ENCODE data around the gene TMCC2. TPM values are rescaled to one million over a fixed set of nuclear protein-coding genes. Genes with fewer than 3 reads are reported as not detected.
A peak's percentile ranks its signal among the peaks of the same experiment; 100 is the strongest.

The TMCC2 gene
- polyA plus RNA-seq, 1 experiment: 3.4 TPM

DNA sequence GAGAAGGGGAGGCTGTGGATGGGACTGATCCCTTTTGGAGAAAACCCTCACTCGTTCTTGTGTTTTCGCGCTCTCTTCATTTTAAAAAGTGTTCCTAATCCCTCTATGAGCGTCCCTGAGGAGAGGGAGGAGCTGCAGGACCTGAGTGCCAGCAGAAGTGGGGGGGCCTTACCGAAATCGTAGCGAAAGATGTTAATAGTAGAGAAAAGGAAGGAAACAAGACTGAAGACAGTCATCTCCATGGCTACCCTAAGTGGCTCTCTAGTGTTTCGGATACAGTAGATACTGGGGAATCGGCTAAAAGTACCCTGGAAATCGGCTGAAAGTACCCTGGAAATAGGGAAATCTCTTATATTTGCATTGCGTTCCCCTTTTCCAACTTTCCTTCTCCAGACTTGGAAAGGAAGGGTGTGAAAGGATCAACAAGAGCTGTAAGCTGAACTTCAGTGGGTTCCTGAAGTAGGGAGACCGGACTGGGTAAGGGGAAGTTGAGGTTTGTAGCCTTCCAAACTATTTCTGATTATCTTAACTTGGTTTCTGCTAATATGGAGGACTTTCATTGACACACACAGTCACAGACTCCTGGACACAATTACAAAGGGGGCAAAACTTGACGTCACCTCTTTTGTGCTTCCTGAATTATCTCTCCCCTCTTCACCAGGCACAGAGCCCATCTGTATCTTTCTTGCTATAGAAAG, 15.8 kb upstream of the TMCC2 start:
- TF ChIP-seq, protein P1, sequence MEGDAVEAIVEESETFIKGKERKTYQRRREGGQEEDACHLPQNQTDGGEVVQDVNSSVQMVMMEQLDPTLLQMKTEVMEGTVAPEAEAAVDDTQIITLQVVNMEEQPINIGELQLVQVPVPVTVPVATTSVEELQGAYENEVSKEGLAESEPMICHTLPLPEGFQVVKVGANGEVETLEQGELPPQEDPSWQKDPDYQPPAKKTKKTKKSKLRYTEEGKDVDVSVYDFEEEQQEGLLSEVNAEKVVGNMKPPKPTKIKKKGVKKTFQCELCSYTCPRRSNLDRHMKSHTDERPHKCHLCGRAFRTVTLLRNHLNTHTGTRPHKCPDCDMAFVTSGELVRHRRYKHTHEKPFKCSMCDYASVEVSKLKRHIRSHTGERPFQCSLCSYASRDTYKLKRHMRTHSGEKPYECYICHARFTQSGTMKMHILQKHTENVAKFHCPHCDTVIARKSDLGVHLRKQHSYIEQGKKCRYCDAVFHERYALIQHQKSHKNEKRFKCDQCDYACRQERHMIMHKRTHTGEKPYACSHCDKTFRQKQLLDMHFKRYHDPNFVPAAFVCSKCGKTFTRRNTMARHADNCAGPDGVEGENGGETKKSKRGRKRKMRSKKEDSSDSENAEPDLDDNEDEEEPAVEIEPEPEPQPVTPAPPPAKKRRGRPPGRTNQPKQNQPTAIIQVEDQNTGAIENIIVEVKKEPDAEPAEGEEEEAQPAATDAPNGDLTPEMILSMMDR (IDR thresholded peaks at IDR 0.05; ENCODE audit: insufficient read depth, low read depth, low read length): no peak
- H3K36me3 ChIP-seq (ENCODE audit: control insufficient read depth, insufficient read depth, low read length): no peaks in the 10 kb centered on the region
- no peak for DNase-seq (ENCODE audit: low read depth)
- CTCF ChIA-PET: interaction anchor here (0.6 to 1.3 kb wide), 2 partner anchors 53 to 73 kb away, joined by 3 to 4 read pairs; no protein-coding TSS in a partner anchor
- POLR2A ChIA-PET: no interaction called here
- H3K27me3 ChIP-seq (ENCODE audit: control insufficient read depth, insufficient read depth, low read length): no peaks in the 10 kb centered on the region
- H3K4me3 ChIP-seq (ENCODE audit: low read depth, low read length): peak overlapping the region; percentile 95

DNA sequence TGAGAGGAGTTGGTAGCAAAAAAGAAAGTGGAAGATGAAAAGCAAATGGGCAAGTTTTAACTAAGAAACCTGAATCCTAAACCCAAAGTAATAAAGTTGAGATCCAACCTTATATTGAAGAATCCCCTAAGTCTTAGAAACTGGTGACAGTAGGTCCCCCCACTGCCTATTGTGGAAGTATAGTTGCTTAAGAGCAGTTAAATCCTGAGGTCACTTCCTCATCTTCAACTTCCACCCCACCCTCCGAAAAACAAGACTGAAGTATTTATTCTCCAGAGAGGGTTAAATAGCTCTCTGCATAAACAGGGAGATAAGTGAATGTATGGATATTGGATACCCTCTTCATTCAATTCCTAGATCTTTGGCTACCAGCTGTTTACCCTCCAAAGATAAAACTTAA, 13.0 kb upstream of the TMCC2 start:
- POLR2A ChIA-PET: no interaction called here
- Histone ChIP-seq H3K36me3 (ENCODE audit: control insufficient read depth, insufficient read depth, low read length) (no peaks in the 10 kb centered on the region), H3K4me3 (ENCODE audit: low read depth, low read length) (no peak overlapping the region), H3K27me3 (ENCODE audit: control insufficient read depth, insufficient read depth, low read length) (no peaks in the 10 kb centered on the region; the same call in 1 of the 2 replicates)
- DNase-seq (ENCODE audit: low read depth): no peak
- CTCF ChIA-PET: no interaction called here
- TF ChIP-seq, protein P1 (IDR thresholded peaks at IDR 0.05; ENCODE audit: insufficient read depth, low read depth, low read length): no peak

DNA sequence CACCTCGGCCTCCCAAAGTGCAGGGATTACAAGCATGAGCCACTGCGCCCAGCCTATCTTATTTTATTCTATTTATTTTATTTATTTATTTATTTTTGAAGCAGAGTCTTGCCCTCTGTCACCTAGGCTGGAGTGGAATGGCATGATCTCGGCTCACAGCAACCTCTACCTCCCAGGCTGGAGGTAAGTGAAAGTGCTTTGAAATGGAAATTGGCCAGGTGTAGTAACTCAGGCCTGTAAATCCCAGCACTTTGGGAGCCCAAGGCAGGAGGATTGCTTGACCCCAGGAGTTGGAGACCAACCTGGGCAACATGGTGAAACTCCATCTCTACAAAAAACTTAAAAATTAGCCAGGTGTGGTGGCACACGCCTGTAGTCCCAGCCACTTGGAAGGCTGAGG, 11.2 kb upstream of the TMCC2 start:
- POLR2A ChIA-PET: no interaction called here
- no peaks in the 10 kb centered on the region; the same call in 1 of the 2 replicates for H3K27me3 ChIP-seq (ENCODE audit: control insufficient read depth, insufficient read depth, low read length)
- H3K4me3 ChIP-seq (ENCODE audit: low read depth, low read length): no peak overlapping the region
- DNase-seq (ENCODE audit: low read depth): no peak
- CTCF ChIA-PET: interaction anchor here (1.1 kb wide), 1 partner anchor 34 kb away, joined by 3 read pairs; no protein-coding TSS in a partner anchor
- no peaks in the 10 kb centered on the region for H3K36me3 ChIP-seq (ENCODE audit: control insufficient read depth, insufficient read depth, low read length)
- TF ChIP-seq, protein P1 (IDR thresholded peaks at IDR 0.05; ENCODE audit: insufficient read depth, low read depth, low read length): no peak

DNA sequence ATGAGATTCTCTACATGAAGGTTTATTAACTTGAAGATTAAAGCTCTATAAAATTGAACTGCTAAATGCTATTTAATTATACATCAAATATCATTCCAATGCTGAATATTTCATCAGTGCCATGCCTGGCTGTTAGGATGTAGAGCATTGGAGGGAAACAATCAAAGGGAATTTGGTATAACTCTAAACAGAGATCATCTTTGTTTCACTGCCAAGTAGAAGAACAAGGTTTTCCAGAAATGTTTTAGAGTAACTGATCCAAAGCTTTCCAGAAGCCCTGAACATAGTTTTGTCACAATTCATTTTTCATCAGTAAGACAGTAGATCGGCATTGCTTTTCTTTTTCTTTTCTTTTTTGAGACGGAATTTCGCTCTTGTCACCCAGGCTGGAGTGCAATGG, 10.3 kb upstream of the TMCC2 start:
- CTCF ChIA-PET: interaction anchor here (1.1 to 1.2 kb wide), 2 partner anchors 13 to 33 kb away, joined by 3 read pairs; no protein-coding TSS in a partner anchor
- H3K27me3 ChIP-seq (ENCODE audit: control insufficient read depth, insufficient read depth, low read length): no peaks in the 10 kb centered on the region; the same call in 1 of the 2 replicates
- TF ChIP-seq, protein P1 (IDR thresholded peaks at IDR 0.05; ENCODE audit: insufficient read depth, low read depth, low read length): no peak
- H3K4me3 ChIP-seq (ENCODE audit: low read depth, low read length): no peak overlapping the region
- DNase-seq (ENCODE audit: low read depth): no peak
- H3K36me3 ChIP-seq (ENCODE audit: control insufficient read depth, insufficient read depth, low read length): no peaks in the 10 kb centered on the region
- POLR2A ChIA-PET: no interaction called here

DNA sequence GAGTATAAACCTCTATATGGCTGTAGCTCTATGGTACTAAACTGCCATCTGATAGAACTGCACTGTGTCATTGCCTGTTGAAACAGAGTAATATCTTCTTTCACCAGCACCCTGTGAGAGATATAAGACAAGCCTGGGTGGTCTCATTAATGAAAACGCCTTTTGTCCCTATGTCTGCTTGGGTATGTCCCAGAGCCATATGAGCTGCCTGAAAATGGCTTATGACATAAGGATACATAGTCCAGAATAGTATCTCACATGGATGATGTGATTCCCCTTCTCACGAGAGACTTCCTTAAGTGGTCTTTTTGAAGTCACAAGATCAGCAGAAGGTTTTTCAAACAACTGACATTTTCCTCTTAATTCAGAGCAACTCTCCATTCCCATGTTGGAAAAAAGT, 7.3 kb upstream of the TMCC2 start:
- Histone ChIP-seq H3K4me3 (ENCODE audit: low read depth, low read length) (no peak overlapping the region), H3K36me3 (ENCODE audit: control insufficient read depth, insufficient read depth, low read length) (no peaks in the 10 kb centered on the region), H3K27me3 (ENCODE audit: control insufficient read depth, insufficient read depth, low read length) (no peaks in the 10 kb centered on the region; the same call in none of the 2 replicates)
- CTCF ChIA-PET: interaction anchor here (2.4 kb wide), 1 partner anchor 7 kb away, joined by 8 read pairs; the partner anchor contains the start of gene TMCC2
- no peak for DNase-seq (ENCODE audit: low read depth)
- POLR2A ChIA-PET: no interaction called here
- TF ChIP-seq, protein P1 (IDR thresholded peaks at IDR 0.05; ENCODE audit: insufficient read depth, low read depth, low read length): no peak
